GM12873 (cell line): ENCODE data around the gene KAT8.

Experiments used
- CTCF ChIP-seq: IDR thresholded peaks from 2 replicates; pipeline ENCODE4 v1.5.1; 2012; ENCODE audit warnings: low read depth, mild to moderate bottlenecking, moderate library complexity, low read length, control low read depth; ENCODE audit not compliant: insufficient read depth; ENCODE audit errors: missing control alignments

KAT8 gene

GRCh38 chr16:31110106-31111034 lies 7.1 kb upstream of the KAT8 start:
- no peak for TF ChIP-seq CTCF

- TF ChIP-seq CTCF: no peak
These were observed 5.5 kb upstream of the KAT8 start for GRCh38 chr16:31111881-31112466.

GRCh38 chr16:31112711-31113110 lies 4.8 kb upstream of the KAT8 start:
- TF ChIP-seq CTCF: no peak

- no peak for TF ChIP-seq CTCF
These were observed 4.0 kb upstream of the KAT8 start for GRCh38 chr16:31113121-31114120.

- no peak for TF ChIP-seq CTCF
These were observed 3.0 kb upstream of the KAT8 start for GRCh38 chr16:31114468-31114867.

- no peak for TF ChIP-seq CTCF
These were observed 1.0 kb downstream of the KAT8 start for GRCh38 chr16:31118223-31119155.
